Brain microvascular endothelial cell (primary cell): ENCODE data around the gene AMN1.
A peak's percentile ranks its signal among the peaks of the same experiment; 100 is the strongest.

ENCODE experiments used
- DNase-seq: peaks from one replicate; pipeline ENCODE4 v3.0.0-alpha.2; 2020
- H3K27ac ChIP-seq: fragments of 250-450 bp; sonication (Bioruptor Pico); 2 replicates; pipeline ENCODE4 v1.5.1; 2020; ENCODE audit warnings: mild to moderate bottlenecking, moderate library complexity
- H3K27me3 ChIP-seq: fragments of 250-450 bp; sonication (Bioruptor Pico); replicated peaks from 2 replicates; pipeline ENCODE4 v1.5.1; 2020; ENCODE audit warnings: mild to moderate bottlenecking
- H3K36me3 ChIP-seq: fragments of 250-450 bp; sonication (Bioruptor Pico); replicated peaks from 2 replicates; pipeline ENCODE4 v1.5.1; 2020; ENCODE audit warnings: mild to moderate bottlenecking
- H3K4me3 ChIP-seq: 2 replicates; pipeline ENCODE4 v1.5.1; 2011; ENCODE audit warnings: low read depth, mild to moderate bottlenecking, control low read depth, low read length, moderate library complexity
- CTCF ChIP-seq: IDR thresholded peaks from 2 replicates; pipeline ENCODE4 v1.5.1; 2011; ENCODE audit warnings: low read depth, mild to moderate bottlenecking, moderate library complexity, low read length, control low read depth, inconsistent platforms; ENCODE audit errors: missing control alignments
- in situ Hi-C: cut with HindIII; loops from 2 replicates; pipeline ENCODE4 v1.10.0; 2017; ENCODE audit warnings: low sequenced_read_pairs, low pct_ligation_motif_present

AMN1 gene

GRCh38 chr12:31728917-31729640, at the start of gene AMN1:
Gene AMN1, minus strand, starts transcription at chr12:31729021. Its CDS starts 13 bp downstream, at chr12:31729008.
- Histone ChIP-seq H3K4me3 (peak within 1 kb of the TSS; percentile 74), H3K27me3 (no peaks in the 10 kb centered on the region), H3K36me3 (no peaks in the 10 kb centered on the region), H3K27ac (peak within 1 kb of the TSS; percentile 84)
- DNase-seq = peak; percentile 100
- in situ Hi-C loops = no loop called here
- no peak for TF ChIP-seq CTCF

- H3K4me3 ChIP-seq = no peak overlapping the region
- H3K36me3 ChIP-seq = no peaks in the 10 kb centered on the region
- no peak for DNase-seq
- no peak for TF ChIP-seq CTCF
- no peak overlapping the region for H3K27ac ChIP-seq
- in situ Hi-C loops = no loop called here
- H3K27me3 ChIP-seq = no peaks in the 10 kb centered on the region
Observed at GRCh38 chr12:31773867-31774266, 45.0 kb upstream of the AMN1 start.

GRCh38 chr12:31773223-31773750, 44.5 kb upstream of the AMN1 start:
- in situ Hi-C loops = no loop called here
- no peak overlapping the region for H3K27ac ChIP-seq
- no peak for DNase-seq
- no peaks in the 10 kb centered on the region for H3K36me3 ChIP-seq
- H3K27me3 ChIP-seq = no peaks in the 10 kb centered on the region
- no peak for TF ChIP-seq CTCF
- no peak overlapping the region for H3K4me3 ChIP-seq

- Histone ChIP-seq H3K36me3 (no peaks in the 10 kb centered on the region), H3K27me3 (no peaks in the 10 kb centered on the region), H3K4me3 (no peak overlapping the region), H3K27ac (no peak overlapping the region)
- in situ Hi-C loops = no loop called here
- DNase-seq = no peak
- no peak for TF ChIP-seq CTCF
Observed at GRCh38 chr12:31772685-31773222, 43.9 kb upstream of the AMN1 start.

GRCh38 chr12:31772186-31772585, 43.4 kb upstream of the AMN1 start:
- Histone ChIP-seq H3K4me3 (no peak overlapping the region), H3K27me3 (no peaks in the 10 kb centered on the region), H3K27ac (no peak overlapping the region), H3K36me3 (no peaks in the 10 kb centered on the region)
- in situ Hi-C loops = no loop called here
- TF ChIP-seq CTCF = no peak
- DNase-seq = no peak
